HepG2 (cell line): Measurements from ENCODE around the gene CPE. TPM values are rescaled to one million over a fixed set of nuclear protein-coding genes. Genes with fewer than 3 reads are reported as not detected.

Experiments
- ETV6 ChIP-seq: sonication (generic); formaldehyde crosslinking; conservative IDR thresholded peaks from 2 replicates; pipeline ENCODE4 v1.4.0; 2020; ENCODE audit warnings: missing genetic modification reagents
- FLYWCH1 ChIP-seq: sonication (generic); formaldehyde crosslinking; IDR thresholded peaks from 2 replicates; pipeline ENCODE4 v1.8.1; 2023; ENCODE audit warnings: mild to moderate bottlenecking, missing genetic modification reagents
- FOXJ3 ChIP-seq: sonication (generic); formaldehyde crosslinking; IDR thresholded peaks from 2 replicates; pipeline ENCODE4 v1.4.0; 2020; ENCODE audit warnings: missing genetic modification reagents, mild to moderate bottlenecking, borderline replicate concordance
- HMG20B ChIP-seq: conservative IDR thresholded peaks from 2 replicates; pipeline ENCODE4 v1.6.1; 2016; ENCODE audit warnings: missing genetic modification reagents, missing compliant biosample characterization
- IRX3 ChIP-seq: sonication (generic); formaldehyde crosslinking; IDR thresholded peaks from 2 replicates; pipeline ENCODE4 v1.8.1; 2023; ENCODE audit warnings: mild to moderate bottlenecking, low read depth, missing genetic modification reagents, borderline replicate concordance
- MAFF ChIP-seq: IDR thresholded peaks from 2 replicates; pipeline ENCODE4 v1.6.1; 2011; ENCODE audit warnings: low read depth, low read length, improper control_type of control experiment
- MIXL1 ChIP-seq: IDR thresholded peaks from 2 replicates; pipeline ENCODE4 v1.6.1; 2016
- NRL ChIP-seq: sonication (generic); formaldehyde crosslinking; IDR thresholded peaks from 2 replicates; pipeline ENCODE4 v1.5.0; 2020; ENCODE audit warnings: missing genetic modification reagents, mild to moderate bottlenecking, moderate library complexity, borderline replicate concordance
- PHF21A ChIP-seq: sonication (generic); formaldehyde crosslinking; IDR thresholded peaks from 2 replicates; pipeline ENCODE4 v1.5.0; 2020; ENCODE audit warnings: mild to moderate bottlenecking, missing genetic modification reagents
- PRPF4 ChIP-seq: fragments of 200-400 bp; formaldehyde crosslinking; IDR thresholded peaks from 2 replicates; pipeline ENCODE4 v1.6.1; 2016; ENCODE audit warnings: low read length, low read depth; ENCODE audit not compliant: poor library complexity, severe bottlenecking
- ZMYM4 ChIP-seq: sonication (generic); formaldehyde crosslinking; IDR thresholded peaks from 2 replicates; pipeline ENCODE4 v1.8.1; 2023; ENCODE audit warnings: mild to moderate bottlenecking, missing genetic modification reagents
- ZNF703 ChIP-seq: sonication (generic); formaldehyde crosslinking; IDR thresholded peaks from 2 replicates; pipeline ENCODE4 v1.5.1; 2020; ENCODE audit warnings: missing genetic modification reagents, mild to moderate bottlenecking, moderate library complexity, borderline replicate concordance
- ZSCAN22 ChIP-seq: sonication (generic); formaldehyde crosslinking; IDR thresholded peaks from 2 replicates; pipeline ENCODE4 v1.4.0; 2020; ENCODE audit warnings: mild to moderate bottlenecking, missing genetic modification reagents
- polyA plus RNA-seq, 8 experiments: library from polyadenylated mRNA; depleted of rRNA in 3 of 8; stranded (reverse) in 7 of 8; unstranded in 1 of 8; fragments of >200 nt; fragmentation: Illumina TruSeq in 4 of 8; extraction: Trizol in 4 of 8; gene quantifications; 2 replicates each; pipeline versions ENCODE4 v1.2.1 to v1.2.3, GENCODE V29; 2011 to 2016; ENCODE audit warnings: low read depth in 4 of 8, missing spikeins in 1 of 8, mixed read lengths in 1 of 8; ENCODE audit not compliant: insufficient read depth in 1 of 8
- total RNA-seq, 5 experiments: library from RNA; depleted of rRNA; stranded (reverse); fragments of >200 nt; fragmentation: Illumina TruSeq; extraction: Trizol; gene quantifications; 2 replicates each; pipeline ENCODE4 v1.2.3, GENCODE V29; 2016; ENCODE audit warnings: low read depth in 1 of 5
- TF ChIP-seq, protein P1 (sequence below): sonication (generic); formaldehyde crosslinking; IDR thresholded peaks from 2 replicates; pipeline ENCODE4 v1.5.0; 2020; ENCODE audit warnings: missing genetic modification reagents
- TF ChIP-seq, protein P2 (sequence below): IDR thresholded peaks from 2 replicates; pipeline ENCODE4 v1.6.1; 2016; ENCODE audit warnings: missing compliant biosample characterization, missing genetic modification reagents, borderline replicate concordance
- TF ChIP-seq, protein P3 (sequence below): IDR thresholded peaks from 2 replicates; pipeline ENCODE4 v1.6.1; 2016; ENCODE audit warnings: missing biosample characterization, missing genetic modification reagents, low read depth
- TF ChIP-seq, protein P4 (sequence below): sonication (generic); formaldehyde crosslinking; conservative IDR thresholded peaks from 2 replicates; pipeline ENCODE4 v1.4.0; 2020; ENCODE audit warnings: missing genetic modification reagents
- TF ChIP-seq, protein P5 (sequence below): sonication (generic); formaldehyde crosslinking; conservative IDR thresholded peaks from 2 replicates; pipeline ENCODE4 v1.4.0; 2020; ENCODE audit warnings: mild to moderate bottlenecking, missing genetic modification reagents, moderate library complexity

The CPE gene
- total and polyA plus RNA-seq, 2 of the 13 experiments (the other 11 are each of a cell fraction or from before 2014, with no cell fraction given) = 268 to 852 TPM

DNA sequence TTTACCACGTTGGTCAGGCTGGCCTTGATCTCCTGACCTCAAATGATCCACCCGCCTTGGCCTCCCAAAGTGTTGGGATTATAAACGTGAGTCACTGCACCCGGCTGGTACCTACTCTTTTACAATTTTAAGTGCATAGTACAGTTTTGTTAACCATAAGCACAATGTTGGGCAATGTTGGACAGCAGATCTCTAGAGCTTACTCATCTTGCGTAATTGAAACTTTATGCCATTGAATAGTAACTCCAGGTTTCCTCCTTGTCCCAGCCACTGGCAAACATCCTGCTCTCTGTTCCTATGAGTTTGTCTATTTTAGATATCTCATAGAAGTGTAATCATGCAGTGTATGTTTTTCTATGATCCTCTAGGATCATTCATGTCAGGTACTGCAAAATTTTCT lies 9.3 kb upstream of the CPE start (continued):
- TF ChIP-seq FOXJ3 (CRISPR knock-in tag) = peak; percentile 84; the same call in 1 of the 2 replicates
- TF ChIP-seq ZSCAN22 (CRISPR knock-in tag) = no peak
- TF ChIP-seq, protein P1, sequence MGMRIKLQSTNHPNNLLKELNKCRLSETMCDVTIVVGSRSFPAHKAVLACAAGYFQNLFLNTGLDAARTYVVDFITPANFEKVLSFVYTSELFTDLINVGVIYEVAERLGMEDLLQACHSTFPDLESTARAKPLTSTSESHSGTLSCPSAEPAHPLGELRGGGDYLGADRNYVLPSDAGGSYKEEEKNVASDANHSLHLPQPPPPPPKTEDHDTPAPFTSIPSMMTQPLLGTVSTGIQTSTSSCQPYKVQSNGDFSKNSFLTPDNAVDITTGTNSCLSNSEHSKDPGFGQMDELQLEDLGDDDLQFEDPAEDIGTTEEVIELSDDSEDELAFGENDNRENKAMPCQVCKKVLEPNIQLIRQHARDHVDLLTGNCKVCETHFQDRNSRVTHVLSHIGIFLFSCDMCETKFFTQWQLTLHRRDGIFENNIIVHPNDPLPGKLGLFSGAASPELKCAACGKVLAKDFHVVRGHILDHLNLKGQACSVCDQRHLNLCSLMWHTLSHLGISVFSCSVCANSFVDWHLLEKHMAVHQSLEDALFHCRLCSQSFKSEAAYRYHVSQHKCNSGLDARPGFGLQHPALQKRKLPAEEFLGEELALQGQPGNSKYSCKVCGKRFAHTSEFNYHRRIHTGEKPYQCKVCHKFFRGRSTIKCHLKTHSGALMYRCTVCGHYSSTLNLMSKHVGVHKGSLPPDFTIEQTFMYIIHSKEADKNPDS (CRISPR knock-in tag) = peak; percentile 92
- TF ChIP-seq ZMYM4 (CRISPR knock-in tag) = peak; percentile 95
- TF ChIP-seq, protein P2, sequence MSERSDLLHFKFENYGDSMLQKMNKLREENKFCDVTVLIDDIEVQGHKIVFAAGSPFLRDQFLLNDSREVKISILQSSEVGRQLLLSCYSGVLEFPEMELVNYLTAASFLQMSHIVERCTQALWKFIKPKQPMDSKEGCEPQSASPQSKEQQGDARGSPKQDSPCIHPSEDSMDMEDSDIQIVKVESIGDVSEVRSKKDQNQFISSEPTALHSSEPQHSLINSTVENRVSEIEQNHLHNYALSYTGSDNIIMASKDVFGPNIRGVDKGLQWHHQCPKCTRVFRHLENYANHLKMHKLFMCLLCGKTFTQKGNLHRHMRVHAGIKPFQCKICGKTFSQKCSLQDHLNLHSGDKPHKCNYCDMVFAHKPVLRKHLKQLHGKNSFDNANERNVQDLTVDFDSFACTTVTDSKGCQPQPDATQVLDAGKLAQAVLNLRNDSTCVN (CRISPR knock-in tag) = 0 out of 2 replicates have a peak, but pooled peaks have one; percentile 24
- TF ChIP-seq, protein P3, sequence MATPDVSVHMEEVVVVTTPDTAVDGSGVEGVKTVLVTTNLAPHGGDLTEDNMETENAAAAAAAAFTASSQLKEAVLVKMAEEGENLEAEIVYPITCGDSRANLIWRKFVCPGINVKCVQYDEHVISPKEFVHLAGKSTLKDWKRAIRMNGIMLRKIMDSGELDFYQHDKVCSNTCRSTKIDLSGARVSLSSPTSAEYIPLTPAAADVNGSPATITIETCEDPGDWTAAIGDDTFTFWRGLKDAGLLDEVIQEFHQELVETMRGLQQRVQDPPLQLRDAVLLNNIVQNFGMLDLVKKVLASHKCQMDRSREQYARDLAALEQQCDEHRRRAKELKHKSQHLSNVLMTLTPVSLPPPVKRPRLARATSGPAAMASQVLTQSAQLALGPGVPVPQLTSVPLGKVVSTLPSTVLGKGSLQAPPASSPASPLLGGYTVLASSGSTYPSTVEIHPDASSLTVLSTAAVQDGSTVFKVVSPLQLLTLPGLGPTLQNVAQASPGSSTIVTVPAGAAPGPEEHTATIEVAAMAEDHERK (CRISPR knock-in tag) = no peak
- TF ChIP-seq ETV6 = no peak
- no peak for TF ChIP-seq NRL (CRISPR knock-in tag)
- TF ChIP-seq, protein P4, sequence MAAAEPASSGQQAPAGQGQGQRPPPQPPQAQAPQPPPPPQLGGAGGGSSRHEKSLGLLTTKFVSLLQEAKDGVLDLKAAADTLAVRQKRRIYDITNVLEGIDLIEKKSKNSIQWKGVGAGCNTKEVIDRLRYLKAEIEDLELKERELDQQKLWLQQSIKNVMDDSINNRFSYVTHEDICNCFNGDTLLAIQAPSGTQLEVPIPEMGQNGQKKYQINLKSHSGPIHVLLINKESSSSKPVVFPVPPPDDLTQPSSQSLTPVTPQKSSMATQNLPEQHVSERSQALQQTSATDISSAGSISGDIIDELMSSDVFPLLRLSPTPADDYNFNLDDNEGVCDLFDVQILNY = no peak
- TF ChIP-seq, protein P5, sequence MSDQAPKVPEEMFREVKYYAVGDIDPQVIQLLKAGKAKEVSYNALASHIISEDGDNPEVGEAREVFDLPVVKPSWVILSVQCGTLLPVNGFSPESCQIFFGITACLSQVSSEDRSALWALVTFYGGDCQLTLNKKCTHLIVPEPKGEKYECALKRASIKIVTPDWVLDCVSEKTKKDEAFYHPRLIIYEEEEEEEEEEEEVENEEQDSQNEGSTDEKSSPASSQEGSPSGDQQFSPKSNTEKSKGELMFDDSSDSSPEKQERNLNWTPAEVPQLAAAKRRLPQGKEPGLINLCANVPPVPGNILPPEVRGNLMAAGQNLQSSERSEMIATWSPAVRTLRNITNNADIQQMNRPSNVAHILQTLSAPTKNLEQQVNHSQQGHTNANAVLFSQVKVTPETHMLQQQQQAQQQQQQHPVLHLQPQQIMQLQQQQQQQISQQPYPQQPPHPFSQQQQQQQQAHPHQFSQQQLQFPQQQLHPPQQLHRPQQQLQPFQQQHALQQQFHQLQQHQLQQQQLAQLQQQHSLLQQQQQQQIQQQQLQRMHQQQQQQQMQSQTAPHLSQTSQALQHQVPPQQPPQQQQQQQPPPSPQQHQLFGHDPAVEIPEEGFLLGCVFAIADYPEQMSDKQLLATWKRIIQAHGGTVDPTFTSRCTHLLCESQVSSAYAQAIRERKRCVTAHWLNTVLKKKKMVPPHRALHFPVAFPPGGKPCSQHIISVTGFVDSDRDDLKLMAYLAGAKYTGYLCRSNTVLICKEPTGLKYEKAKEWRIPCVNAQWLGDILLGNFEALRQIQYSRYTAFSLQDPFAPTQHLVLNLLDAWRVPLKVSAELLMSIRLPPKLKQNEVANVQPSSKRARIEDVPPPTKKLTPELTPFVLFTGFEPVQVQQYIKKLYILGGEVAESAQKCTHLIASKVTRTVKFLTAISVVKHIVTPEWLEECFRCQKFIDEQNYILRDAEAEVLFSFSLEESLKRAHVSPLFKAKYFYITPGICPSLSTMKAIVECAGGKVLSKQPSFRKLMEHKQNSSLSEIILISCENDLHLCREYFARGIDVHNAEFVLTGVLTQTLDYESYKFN (CRISPR knock-in tag) = peak; percentile 98
- TF ChIP-seq MIXL1 = peak; percentile 81
- TF ChIP-seq PHF21A (CRISPR knock-in tag) = peak; percentile 93
- peak; percentile 83 for TF ChIP-seq HMG20B (CRISPR knock-in tag)
- TF ChIP-seq ZNF703 (CRISPR knock-in tag) = no peak
- no peak for TF ChIP-seq PRPF4
- TF ChIP-seq MAFF = no peak
- TF ChIP-seq FLYWCH1 = no peak
- TF ChIP-seq IRX3 = no peak
